ENCODE results near the gene CDH4. TPM values are rescaled to one million over a fixed set of nuclear protein-coding genes. Genes with fewer than 3 reads are reported as not detected.

The CDH4 gene
- total and polyA plus RNA-seq, 2 of the 4 experiments (the other 2 are of a cell fraction), result 1.6 to 3.5 TPM

GRCh38 chr20:61726979-61727378, 474.9 kb downstream of the CDH4 start:
- WGBS, 2 experiments (ENCODE audit: extremely low coverage in 2 of 2, insufficient read length in 1 of 2), result 92% methylated on average over 3 of the region's 5 CpGs; no CpG with 5 or more reads in 1 of the 2 experiments
- in situ Hi-C loops (cut with MboI; ENCODE audit: low sequenced_read_pairs) (no loop called here), intact Hi-C loops (cut with micrococcal nuclease) (no loop called here), dilution Hi-C loops (cut with HindIII; ENCODE audit: low sequenced_read_pairs, unreplicated experiment) (no loop called here)
- no peak overlapping the region for H3K27ac ChIP-seq (ENCODE audit: insufficient read depth, low read length)
- H2BK5ac ChIP-seq (ENCODE audit: low read depth, low read length, poor library complexity, severe bottlenecking), result no peak overlapping the region
- H4K91ac ChIP-seq (ENCODE audit: insufficient read depth, low read depth, low read length), result no peak overlapping the region
- H3K9ac ChIP-seq (ENCODE audit: low read depth, low read length), result no peak overlapping the region
- DNase-seq (no peak), ATAC-seq (ENCODE audit: low read depth) (no peak)
- no peak overlapping the region for H3K14ac ChIP-seq (replicated peaks; ENCODE audit: low read depth, low read length)
- H2BK15ac ChIP-seq (ENCODE audit: low read depth, low read length), result no peak overlapping the region
- peaks cover 10% of the 10 kb centered on the region; the same call in 1 of the 2 replicates for H3K9me3 ChIP-seq (ENCODE audit: control insufficient read depth, insufficient read depth, low read length)
- H2AFZ ChIP-seq (replicated peaks; ENCODE audit: low read length, poor library complexity), result no peak overlapping the region
- H3K23ac ChIP-seq (ENCODE audit: low read depth, low read length), result no peak overlapping the region
- no peaks in the 10 kb centered on the region for H3K4me1 ChIP-seq (ENCODE audit: control insufficient read depth, insufficient read depth, low read length)
- no TSS peak for BruUV-seq (replicated peaks)
- no peak overlapping the region for H3K18ac ChIP-seq (ENCODE audit: low read depth, low read length)
- ChIA-PET CTCF (no interaction called here), POLR2A (ENCODE audit: unreplicated experiment) (no interaction called here)
- no peak overlapping the region for H3K4me2 ChIP-seq (ENCODE audit: low read depth, low read length)
- no peaks in the 10 kb centered on the region for H3K79me1 ChIP-seq (ENCODE audit: low read depth in 1 of 2, low read length in 2 of 2)
- H4K8ac ChIP-seq (ENCODE audit: low read depth in 2 of 2, low read length in 2 of 2), result no peak overlapping the region
- no peaks in the 10 kb centered on the region for H3K9me1 ChIP-seq (ENCODE audit: insufficient read depth, low read length)
- H3K4me3 ChIP-seq (ENCODE audit: insufficient read depth, low read depth, low read length), result no peak overlapping the region
- H4K5ac ChIP-seq (ENCODE audit: low read depth, low read length), result no peak overlapping the region
- H2BK120ac ChIP-seq (ENCODE audit: low read depth, low read length), result no peak overlapping the region
- H3K56ac ChIP-seq (ENCODE audit: extremely low read depth, insufficient read depth, low read length), result no peak overlapping the region
- H2BK20ac ChIP-seq (ENCODE audit: low read depth, low read length), result no peak overlapping the region
- no peak overlapping the region for H2AK9ac ChIP-seq (replicated peaks; ENCODE audit: low read depth, low read length, poor library complexity)
- no peak overlapping the region for H2AK5ac ChIP-seq (ENCODE audit: low read depth, low read length)
- no peaks in the 10 kb centered on the region for H3K36me3 ChIP-seq (ENCODE audit: control insufficient read depth, insufficient read depth, low read length)
- H3K4ac ChIP-seq (ENCODE audit: low read depth, low read length), result no peak overlapping the region
- no peaks in the 10 kb centered on the region; the same call in 1 of the 2 replicates for H3K27me3 ChIP-seq (ENCODE audit: control insufficient read depth, insufficient read depth, low read length)
- no peak for TF ChIP-seq MAZ (IDR thresholded peaks at IDR 0.05; ENCODE audit: borderline replicate concordance, low read depth, low read length)
- TF ChIP-seq CEBPB (IDR thresholded peaks at IDR 0.05; ENCODE audit: low read depth, low read length), result no peak
- no peak for TF ChIP-seq MAFK (IDR thresholded peaks at IDR 0.05; ENCODE audit: low read depth, low read length)
- no peak for TF ChIP-seq MXI1 (IDR thresholded peaks at IDR 0.05; ENCODE audit: borderline replicate concordance, low read depth, low read length)
- no peak for TF ChIP-seq ELK1 (IDR thresholded peaks at IDR 0.05; ENCODE audit: borderline replicate concordance, low read depth, low read length)
- TF ChIP-seq NFE2L2 (IDR thresholded peaks at IDR 0.05; ENCODE audit: low read depth, low read length), result no peak
- TF ChIP-seq RFX5 (IDR thresholded peaks at IDR 0.05; ENCODE audit: low read depth, low read length), result no peak
- TF ChIP-seq FOS (IDR thresholded peaks at IDR 0.05; ENCODE audit: low read depth, low read length), result no peak
- no peak for TF ChIP-seq CHD1 (IDR thresholded peaks at IDR 0.05; ENCODE audit: low read depth, low read length)
- TF ChIP-seq USF2 (IDR thresholded peaks at IDR 0.05; ENCODE audit: low read depth, low read length), result no peak
- no peak for TF ChIP-seq POLR2A (IDR thresholded peaks at IDR 0.05; ENCODE audit: low read depth, low read length)
- TF ChIP-seq BHLHE40 (IDR thresholded peaks at IDR 0.05; ENCODE audit: low read depth, low read length), result no peak
- TF ChIP-seq CTCF (conservative IDR thresholded peaks at IDR 0.05; ENCODE audit: low read depth, low read length), result no peak
- no peak for TF ChIP-seq SMC3 (IDR thresholded peaks at IDR 0.05; ENCODE audit: low read depth, low read length)
- TF ChIP-seq RAD21 (IDR thresholded peaks at IDR 0.05; ENCODE audit: low read length), result no peak
- H4K20me1 ChIP-seq (ENCODE audit: insufficient read depth, low read length), result no peaks in the 10 kb centered on the region

All from IMR-90 (cell line).